GM18519 (cell line): ENCODE data around the gene CSTF3.
"Not testable (repeated sequence)": the region's sequence is repeated elsewhere in the genome, so short reads cannot be mapped to it uniquely, and the experiment has no call there.

Source experiments
- ATAC-seq: cut with Tn5 transposase; IDR thresholded peaks from one replicate; pipeline ENCODE4 v1.9.1; 2021; ENCODE audit warnings: mild to moderate bottlenecking, moderate library complexity; ENCODE audit not compliant: unreplicated experiment, low FRiP score

The CSTF3 gene

DNA sequence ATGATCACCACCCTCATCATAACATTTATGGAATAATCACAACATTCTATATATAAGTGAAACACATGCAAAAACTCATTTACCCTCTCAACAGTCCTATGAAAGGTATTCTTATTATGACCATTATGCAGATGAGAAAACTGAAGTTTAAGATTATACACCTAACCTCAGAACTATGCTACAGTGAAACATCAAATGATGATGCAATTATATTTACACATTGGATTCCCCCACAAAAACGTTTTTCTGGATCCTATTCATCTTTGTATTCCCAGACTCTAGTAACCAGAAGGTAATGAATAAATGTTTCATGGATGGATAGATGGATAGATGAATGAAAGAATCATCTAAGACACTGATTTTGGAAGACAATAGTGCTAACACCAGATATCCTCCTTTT is 67.1 kb downstream of the CSTF3 start:
- ATAC-seq: no peak

DNA sequence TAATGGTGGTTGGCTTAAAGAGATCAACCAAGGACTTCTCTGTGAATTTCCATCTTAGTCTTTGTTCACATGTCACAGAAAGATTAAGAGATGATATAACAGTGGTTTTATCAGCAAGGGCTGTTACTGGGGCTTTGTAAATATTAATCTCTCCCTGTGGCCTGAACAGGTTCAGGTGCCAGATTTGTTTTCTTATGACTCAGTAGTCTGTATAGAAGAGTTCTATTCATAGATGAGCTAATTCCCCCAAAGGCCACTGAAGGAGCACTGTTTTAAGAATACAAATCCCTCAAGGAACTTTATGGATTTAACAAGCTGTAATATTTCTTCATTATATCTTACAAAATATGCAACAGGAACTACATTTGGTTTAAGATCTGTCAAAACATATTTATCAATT is 71.5 kb downstream of the CSTF3 start:
- ATAC-seq: no peak

DNA sequence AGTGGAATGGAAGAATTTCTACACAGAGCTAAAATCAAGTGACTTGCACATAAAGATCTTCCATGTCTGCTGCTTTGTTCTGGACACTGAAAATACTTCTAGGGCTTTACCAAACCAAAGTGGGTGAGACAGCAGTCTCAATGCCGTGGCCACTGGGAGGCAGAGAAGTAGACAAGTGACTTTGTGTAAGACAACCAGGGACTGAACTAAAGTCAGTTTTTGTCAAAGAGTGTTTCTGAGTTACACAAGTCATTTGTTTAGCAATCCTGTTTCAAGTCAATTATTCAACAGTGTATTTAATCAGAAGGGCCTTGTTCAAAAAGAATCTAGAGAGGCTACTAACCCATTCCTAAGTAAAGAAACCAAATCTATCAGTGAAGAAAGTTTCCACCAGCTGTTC is 75.3 kb downstream of the CSTF3 start:
- no peak for ATAC-seq

DNA sequence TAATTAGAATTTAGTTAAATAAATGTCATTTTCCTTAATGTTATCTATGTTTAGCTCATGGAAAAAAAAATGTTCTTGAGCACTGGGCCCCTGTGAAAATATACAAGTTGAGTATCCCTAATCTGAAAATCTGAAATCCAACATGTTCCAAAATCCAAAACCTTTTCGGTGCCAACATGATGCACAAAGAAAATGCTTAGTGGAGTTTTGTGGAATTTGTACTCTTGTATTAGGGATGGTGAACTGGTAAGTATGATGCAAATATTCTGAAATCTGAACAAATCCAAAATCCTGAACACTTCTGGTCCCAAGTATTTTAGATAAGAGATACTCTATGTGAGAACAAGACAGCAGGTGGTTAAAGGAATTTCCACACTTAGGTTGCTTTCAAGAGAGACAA is 77.4 kb downstream of the CSTF3 start:
- ATAC-seq: no peak

DNA sequence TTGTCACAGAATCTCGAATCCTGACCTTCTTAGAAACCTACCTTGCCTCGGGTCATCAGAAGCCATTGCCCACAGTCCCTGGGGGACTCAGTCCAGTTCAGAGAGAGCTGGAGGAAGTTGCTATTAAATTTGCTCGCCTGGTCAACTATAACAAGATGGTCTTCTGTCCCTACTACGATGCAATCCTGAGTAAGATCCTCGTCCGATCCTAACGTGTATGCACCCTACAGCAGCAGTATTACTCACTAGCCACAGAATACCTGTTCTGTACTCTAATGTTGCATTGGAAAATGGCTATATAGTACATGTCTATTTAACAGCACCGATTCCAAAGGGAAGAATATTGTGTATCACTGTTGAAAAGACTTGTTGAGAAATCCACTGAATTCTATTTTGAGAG is 88.8 kb downstream of the CSTF3 start:
- ATAC-seq: no peak

DNA sequence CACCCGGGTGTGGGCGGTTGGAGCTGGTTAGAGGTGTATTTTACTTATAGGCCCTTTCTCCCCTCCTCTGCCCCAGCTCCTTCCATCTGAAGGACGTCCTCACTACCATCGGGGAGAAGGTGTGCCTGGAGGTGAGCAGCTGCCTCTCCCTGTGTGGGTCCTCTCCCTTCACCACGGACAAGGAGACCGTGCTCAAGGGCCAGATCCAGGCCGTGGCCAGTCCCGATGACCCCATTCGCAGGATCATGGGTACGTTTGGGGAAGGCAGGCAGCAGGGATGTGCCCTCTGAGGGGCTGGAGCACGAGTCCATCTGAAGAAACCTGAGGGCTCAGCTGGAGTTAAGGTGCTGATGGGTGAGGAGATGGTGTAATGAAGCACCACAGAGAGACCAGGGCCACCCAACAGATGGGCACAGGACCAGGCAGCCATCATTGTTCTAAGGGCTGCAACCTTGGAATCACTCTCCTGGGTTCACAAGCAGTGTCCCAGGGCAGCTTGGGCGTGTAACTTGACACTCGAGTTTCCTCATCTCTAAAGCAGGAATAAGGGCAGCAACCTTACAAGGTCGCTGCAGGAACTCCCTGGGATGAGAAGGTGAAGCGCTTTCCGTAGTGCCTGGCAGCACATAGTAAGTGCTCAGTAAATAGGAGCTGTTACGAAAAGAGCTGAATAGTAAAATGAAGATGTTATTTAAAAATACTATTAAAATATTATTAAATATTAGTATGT is 92.5 kb downstream of the CSTF3 start:
- no peak for ATAC-seq

DNA sequence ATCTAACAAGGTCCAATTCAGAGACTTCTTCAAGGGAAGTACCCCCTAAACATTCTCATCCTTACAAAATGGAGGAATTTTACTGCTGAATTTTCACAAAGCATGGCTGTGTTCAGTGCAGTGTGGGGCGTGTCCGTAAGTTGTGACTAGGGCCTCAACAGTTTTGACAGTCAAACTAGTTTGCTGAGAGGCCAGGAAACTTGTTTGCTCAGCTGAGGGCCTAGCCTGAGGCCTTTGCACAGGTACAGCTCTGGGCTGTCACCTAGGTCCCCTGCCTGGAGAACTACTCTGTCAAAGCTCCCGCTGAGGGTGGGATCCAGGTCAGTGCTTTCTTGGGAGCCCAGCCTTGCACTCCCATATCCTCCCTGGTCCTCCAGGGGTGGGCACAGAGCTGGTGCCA is 94.0 kb downstream of the CSTF3 start:
- no peak for ATAC-seq

DNA sequence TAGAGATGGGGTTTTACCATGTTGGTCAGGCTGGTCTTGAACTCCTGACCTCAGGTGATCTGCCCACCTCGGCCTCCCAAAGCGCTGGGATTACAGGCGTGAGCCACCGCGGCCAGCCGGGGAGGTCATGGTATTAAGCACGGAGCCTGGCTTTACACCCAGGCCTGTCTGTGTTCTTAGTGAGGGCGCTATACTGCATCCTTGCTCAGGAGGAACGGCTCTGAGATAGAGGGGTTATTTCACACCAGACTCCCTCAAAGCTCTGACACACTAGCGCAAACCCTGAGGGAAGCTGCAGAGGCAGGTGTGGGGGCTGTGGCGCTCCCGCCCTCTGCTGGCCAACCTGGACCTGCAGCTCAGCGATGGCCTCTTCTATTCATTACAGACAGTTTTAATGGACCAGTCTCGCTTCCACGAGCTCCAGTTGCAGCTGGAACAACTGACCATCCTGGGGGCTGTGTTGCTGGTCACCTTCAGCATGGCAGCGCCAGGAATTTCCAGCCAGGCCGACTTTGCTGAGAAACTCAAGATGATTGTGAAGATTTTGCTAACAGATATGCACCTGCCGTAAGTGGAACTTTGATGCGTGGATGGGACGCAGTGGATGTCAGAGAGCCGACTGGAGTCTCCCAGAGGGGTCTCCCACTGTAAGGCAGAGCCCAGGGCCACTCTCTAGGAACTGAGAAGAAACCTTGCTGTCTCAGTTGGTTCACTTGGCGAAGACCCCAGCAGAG is 95.7 kb downstream of the CSTF3 start:
- peak; percentile 36 for ATAC-seq

DNA sequence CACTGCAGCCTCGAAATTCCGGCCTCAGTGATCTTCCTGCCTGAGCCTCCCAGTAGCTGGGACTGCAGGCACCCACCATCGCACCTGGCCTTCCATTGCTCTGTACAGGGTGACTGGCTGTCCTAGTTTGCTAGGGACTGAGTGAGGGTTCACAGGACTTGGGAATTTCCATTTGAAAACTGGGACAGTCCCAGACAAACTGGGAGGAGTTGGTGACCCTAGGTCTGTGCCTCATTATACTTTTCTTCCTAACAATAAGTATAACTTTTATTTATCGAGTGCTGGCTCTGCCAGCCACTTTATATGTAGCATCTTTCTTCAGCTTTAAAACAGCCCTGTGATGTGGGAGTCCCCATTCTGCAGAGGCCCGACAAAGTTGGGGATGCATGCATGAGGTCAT is 96.4 kb downstream of the CSTF3 start:
- ATAC-seq: no peak

DNA sequence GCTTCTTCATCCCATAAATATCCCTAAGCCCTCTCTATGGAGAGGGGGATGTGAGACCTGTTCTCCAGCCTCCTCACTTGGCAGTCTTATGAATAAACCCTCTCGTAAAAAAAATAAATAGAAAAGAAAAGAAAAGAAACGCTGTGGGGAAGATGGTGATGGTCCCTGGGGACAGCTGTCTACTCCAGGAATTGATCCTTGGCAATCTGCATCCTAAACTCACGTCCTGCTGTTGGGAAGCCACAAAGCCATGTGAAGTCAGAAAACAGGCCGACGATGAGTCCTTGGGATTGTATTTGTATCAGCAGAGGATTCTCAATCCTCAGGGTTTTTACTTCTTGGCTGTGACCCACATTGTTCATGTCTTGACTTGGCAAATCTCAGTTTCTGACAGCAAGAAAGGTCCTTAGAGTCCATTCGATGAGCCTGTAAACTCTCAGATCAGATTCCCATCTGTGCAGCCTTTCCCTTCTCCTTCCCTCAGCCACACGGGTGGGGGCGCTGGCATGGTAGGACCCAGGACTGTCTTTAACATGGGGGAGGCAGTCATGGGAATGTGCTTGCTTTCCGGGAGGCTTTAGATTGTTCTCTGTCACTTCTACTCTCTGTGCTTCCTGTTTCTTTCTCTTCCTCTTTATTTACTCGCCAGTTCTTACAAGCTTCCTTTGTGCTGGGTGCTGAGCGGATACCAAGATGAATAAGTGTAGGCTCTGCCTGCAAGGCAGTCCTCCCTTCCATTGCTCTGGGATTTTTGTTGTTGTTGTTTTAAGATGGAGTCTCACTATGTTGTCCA is 97.1 kb downstream of the CSTF3 start:
- no peak for ATAC-seq

DNA sequence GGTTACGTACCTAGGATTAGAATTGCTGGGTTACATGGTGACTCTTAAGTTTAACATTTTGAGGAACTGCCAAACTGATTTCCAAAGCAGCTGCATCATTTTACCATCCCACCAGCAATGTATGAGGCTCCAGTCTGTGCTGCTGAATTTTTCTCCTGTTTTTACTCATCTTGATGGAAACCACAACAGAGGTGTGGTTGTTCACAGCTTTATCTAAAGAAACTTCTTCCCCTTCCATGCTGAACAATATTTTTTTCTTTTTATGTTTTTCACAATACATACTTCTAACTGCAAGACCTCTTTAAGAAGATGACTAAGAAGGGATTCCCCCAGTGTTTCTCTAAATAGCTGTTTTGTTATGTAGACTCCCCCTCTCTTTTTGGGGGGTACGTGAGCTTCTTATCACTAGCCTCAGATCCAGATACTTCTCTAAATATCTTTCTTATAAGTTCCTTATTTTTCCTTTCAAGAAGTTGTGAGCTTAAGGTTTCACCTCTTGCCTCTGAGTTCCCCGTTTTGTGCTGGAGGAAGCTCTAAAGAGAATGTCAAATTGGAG is 97.9 kb downstream of the CSTF3 start:
- ATAC-seq: peak; percentile 41

DNA sequence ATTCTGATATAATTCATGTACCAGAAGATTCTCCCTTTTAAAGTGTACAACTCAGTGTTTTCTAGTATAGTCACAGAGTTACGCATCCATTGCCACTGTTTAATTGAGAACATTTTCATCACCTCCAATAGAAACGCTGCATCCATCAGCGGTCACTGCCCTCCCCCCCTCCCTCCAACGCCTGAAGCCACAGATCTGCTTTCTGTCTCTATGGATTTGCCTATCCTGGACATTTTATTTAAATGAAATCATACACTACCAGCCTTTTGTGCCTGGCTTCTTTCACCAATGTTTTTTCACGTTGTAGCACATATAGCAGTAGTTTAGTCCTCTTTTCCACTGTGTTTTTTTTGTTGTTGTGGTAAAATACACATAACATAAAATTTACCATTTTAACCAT is 99.1 kb downstream of the CSTF3 start:
- no peak for ATAC-seq

DNA sequence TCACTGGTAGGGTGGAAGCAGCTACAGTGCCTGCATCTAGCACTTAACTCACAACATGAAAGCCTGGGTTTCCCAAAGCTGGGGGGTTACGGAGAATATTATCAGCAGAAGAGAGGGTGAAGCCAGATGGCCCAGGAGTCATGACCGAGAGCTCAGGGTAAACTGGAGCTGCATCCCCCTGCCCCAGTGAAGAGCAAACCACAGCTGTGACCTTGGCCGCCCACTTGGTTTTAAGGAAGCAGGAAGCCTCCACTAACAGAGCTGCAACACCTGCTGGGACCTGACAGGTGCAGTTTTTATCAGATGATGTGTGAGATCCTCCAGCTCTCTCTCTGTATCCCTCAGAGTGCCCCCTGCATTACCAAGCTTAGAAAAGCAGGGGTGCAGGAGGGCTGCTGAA is 101.0 kb downstream of the CSTF3 start:
- no peak for ATAC-seq

DNA sequence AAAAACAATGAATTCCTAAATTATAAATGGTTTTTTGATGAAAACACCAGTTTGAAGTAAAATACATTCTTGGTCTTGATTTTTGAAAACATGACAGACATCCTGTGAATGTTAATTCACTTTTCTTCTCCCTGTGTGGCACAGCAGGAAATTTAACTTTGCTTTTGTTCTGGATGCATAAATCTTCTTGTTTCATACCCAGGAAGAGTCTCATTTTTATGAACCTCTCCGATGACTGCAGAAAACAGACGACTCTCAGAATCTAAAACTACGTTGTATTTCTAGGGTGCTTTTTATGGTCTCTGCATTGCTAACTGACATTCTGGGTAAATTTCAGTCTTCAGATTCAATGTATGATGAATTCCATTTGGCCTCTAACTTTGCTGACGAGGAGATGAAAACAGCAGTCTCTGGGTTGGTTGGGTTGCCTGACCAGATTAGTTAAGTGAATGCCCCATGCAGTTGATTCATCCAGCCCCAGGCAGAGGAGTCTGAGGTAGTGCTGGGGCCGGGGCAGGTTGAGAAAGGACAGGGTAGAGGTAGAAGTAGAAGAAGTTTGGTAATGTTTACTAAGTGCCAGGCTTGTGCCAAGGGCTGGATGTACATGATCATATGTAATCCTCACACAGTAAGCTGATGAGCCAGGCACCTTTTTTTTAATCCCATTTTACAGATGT is 101.8 kb downstream of the CSTF3 start:
- no peak for ATAC-seq

DNA sequence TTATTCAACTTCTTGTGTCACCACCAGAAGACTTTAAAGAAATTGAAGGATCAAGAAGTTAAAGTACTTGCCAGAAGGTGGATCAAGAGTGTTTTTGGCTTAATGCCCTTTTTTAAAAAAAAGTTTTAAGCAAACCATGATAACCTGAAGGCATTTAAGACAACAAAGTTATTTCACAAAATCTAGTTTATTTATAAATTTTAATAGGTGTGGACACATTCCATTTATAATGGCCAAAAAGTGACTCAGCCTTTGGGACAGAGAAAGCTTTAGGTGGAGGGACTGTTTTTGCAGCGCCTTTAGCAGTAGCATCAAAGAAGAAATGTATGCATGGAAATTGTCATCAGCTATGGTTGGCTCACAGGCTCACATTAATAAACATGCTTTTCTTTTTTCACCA is 104.0 kb downstream of the CSTF3 start:
- no peak for ATAC-seq

DNA sequence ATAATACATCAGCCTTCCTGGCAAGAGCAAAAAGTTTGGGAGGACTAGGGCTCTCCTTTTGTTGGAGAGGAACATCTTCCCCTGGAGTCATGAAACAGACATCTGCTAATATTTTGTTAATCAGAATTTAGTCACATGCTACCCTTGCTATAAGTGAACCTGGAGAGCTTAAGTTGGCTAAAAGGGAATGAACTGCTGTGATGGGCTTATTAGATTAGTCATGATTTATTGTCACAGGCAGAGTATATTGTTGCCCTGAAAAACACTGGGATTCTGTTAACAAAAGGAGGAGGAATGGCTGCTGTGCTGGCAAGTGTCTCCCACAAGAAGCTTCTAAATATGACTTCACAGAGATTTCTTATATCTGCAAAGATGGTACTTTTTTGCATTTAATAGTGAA is 105.9 kb downstream of the CSTF3 start:
- no peak for ATAC-seq

DNA sequence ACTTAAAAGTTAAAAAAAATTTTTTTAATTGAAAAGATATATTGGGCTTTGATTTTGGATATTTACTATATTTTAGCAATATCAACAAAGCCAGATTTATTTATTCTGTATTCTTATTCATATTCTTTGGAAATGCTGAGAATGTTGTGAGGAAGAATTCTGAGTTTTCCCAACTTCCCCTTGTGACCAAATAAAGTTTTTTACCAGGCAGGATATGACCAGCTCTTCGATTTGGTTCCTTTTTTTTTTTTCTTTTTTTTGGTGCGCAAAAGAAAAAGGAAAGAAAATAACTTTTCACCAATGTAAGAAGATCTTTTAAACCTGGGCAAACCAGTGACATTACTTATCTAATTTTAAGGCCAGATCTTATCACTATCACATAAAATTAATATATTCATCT is 109.0 kb downstream of the CSTF3 start:
- ATAC-seq: no peak

DNA sequence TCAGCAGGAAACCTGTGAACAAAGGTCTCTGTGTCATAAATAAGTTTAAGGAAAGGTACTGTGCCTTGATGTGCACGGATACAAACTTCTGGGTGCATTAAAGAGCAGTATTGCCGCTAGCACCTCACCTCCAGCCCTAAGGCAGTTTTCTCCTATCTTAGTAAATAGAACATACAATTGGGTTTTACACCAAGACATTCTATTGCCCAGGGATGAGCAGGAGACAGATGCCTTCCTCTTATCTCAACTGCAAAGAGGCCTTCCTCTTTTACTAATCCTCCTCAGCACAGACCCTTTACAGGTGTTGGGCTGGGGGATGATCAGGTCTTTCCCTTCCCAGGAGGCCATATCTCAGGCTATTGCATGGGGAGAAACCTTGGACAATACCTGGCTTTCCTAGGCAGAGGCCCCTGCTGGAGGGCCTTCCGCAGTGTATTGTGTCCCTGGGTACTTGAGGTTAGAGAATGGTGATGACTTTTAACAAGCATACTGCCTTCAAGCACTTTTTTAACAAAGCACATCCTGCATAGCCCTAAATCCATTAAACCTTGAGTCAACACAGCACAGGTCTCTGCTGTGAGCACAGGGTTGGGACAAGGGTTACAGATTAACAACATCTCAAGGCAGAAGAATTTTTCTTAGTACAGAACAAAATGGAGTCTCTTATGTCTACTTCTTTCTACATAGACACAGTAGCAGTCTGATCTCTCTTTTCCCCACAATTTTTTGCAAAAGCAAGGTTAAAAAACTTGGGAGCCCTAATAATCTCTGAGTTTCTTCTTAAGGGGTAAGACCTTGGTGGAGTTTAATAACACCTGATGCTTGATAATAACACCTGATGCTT is 111.5 kb downstream of the CSTF3 start:
- ATAC-seq: not testable (repeated sequence)

DNA sequence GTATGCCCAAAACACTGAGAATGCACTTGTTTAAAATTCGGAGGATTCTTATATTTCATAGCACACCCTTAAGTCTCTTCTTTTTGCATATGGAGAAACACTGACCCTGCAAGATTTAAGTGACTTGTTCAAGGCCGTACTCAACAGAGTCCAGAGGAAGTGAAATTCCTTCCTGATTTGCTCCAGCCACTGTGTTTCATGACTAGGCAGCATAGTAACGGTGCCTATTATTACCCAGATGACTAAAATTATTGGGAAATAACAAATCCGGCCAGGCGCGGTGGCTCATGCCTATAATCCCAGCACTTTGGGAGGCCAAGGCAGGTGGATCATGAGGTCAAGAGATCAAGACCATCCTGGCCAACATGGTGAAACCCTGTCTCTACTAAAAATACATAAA is 112.6 kb downstream of the CSTF3 start:
- not testable (repeated sequence) for ATAC-seq
